ENCODE results near the gene BCAT1. TPM values are rescaled to one million over a fixed set of nuclear protein-coding genes. Genes with fewer than 3 reads are reported as not detected.

BCAT1 gene
- total RNA-seq, 1 experiment from 2014 or later, result 0.74 TPM

GRCh38 chr12:24945039-24945438 is 3.9 kb downstream of the BCAT1 start:
- Histone ChIP-seq H3K9ac (ENCODE audit: low read length) (no peak overlapping the region), H3K36me3 (ENCODE audit: control insufficient read depth in 1 of 2, insufficient read depth in 2 of 2, low read length in 2 of 2) (no peaks in the 10 kb centered on the region), H3K4me1 (ENCODE audit: control insufficient read depth in 1 of 2, insufficient read depth in 2 of 2, low read length in 2 of 2) (no peaks in the 10 kb centered on the region), H3K9me3 (ENCODE audit: control insufficient read depth in 1 of 2, insufficient read depth in 1 of 2, low read depth in 1 of 2, low read length in 2 of 2) (no peaks in the 10 kb centered on the region), H3K27ac (ENCODE audit: low read depth, low read length) (no peak overlapping the region), H3K4me3 (replicated peaks in 1 of 2; ENCODE audit: low read depth in 1 of 2, low read length in 2 of 2) (no peak overlapping the region), H3K9me2 (ENCODE audit: insufficient read depth) (no peaks in the 10 kb centered on the region), H3K27me3 (ENCODE audit: insufficient read depth, low read length) (no peaks in the 10 kb centered on the region; the same call in 1 of the 2 replicates), H2AFZ (ENCODE audit: low read depth, low read length, poor library complexity, severe bottlenecking) (no peak overlapping the region), H3K79me2 (ENCODE audit: insufficient read depth, low read length) (no peaks in the 10 kb centered on the region), H4K20me1 (ENCODE audit: insufficient read depth) (no peaks in the 10 kb centered on the region), H3K4me2 (ENCODE audit: low read length) (no peak overlapping the region)
- no peak for TF ChIP-seq CTCF (IDR thresholded peaks at IDR 0.05 in 2 of 3, conservative IDR thresholded peaks at IDR 0.05 in 1 of 3; ENCODE audit: borderline replicate concordance in 1 of 3, insufficient read depth in 1 of 3, low read depth in 2 of 3, low read length in 2 of 3)
- no peak for TF ChIP-seq ZNF274 (IDR thresholded peaks at IDR 0.05; ENCODE audit: low read depth, low read length)
- TF ChIP-seq ELF1 (IDR thresholded peaks at IDR 0.05; ENCODE audit: borderline replicate concordance, low read depth), result no peak
- no peak for TF ChIP-seq CEBPB (IDR thresholded peaks at IDR 0.05; ENCODE audit: low read depth)
- TF ChIP-seq SP1 (IDR thresholded peaks at IDR 0.05; ENCODE audit: low read depth), result no peak
- no peak for TF ChIP-seq ZFX (IDR thresholded peaks at IDR 0.05)
- TF ChIP-seq FOSL1 (IDR thresholded peaks at IDR 0.05; ENCODE audit: low read depth), result no peak
- no peak for TF ChIP-seq EGR1 (IDR thresholded peaks at IDR 0.05; ENCODE audit: low read depth)
- TF ChIP-seq ZBTB33 (IDR thresholded peaks at IDR 0.05; ENCODE audit: extremely low read depth, insufficient replicate concordance, low read length), result no peak
- TF ChIP-seq TCF7L2 (IDR thresholded peaks at IDR 0.05; ENCODE audit: borderline replicate concordance, extremely low read depth, insufficient read depth, insufficient read length), result no peak
- TF ChIP-seq JUND (IDR thresholded peaks at IDR 0.05), result no peak
- TF ChIP-seq POLR2A (IDR thresholded peaks at IDR 0.05; ENCODE audit: borderline replicate concordance, extremely low read depth, insufficient read depth, insufficient read length), result no peak
- no peak for TF ChIP-seq EZH2 (IDR thresholded peaks at IDR 0.05)
- no peak for TF ChIP-seq CBX3 (IDR thresholded peaks at IDR 0.05; ENCODE audit: low read depth)
- no peak for TF ChIP-seq EZH2phosphoT487 (IDR thresholded peaks at IDR 0.05; ENCODE audit: borderline replicate concordance)
- no peak for TF ChIP-seq RAD21 (IDR thresholded peaks at IDR 0.05; ENCODE audit: low read depth)
- ChIA-PET POLR2A (no interaction called here), CTCF (no interaction called here), RAD21 (ENCODE audit: low non-redundant PET in 1 of 2, low total read pairs in 2 of 2, uncharacterized antibody in 2 of 2, unreplicated experiment in 2 of 2) (no interaction called here)
- DNase-seq (ENCODE audit: low read depth, low spot score) (no peak), ATAC-seq (no peak)
- no TSS peak for BruUV-seq (replicated peaks)
- intact Hi-C loops (cut with micrococcal nuclease), result no loop called here

Measured in HCT116 (cell line).